NCI-H226 (cell line): ENCODE results near the gene ASB12.

Source experiments
- DNase-seq: peaks from one replicate; pipeline ENCODE4 v3.0.0-alpha.2; 2015

Gene ASB12

GRCh38 chrX:64184396-64184795 is 46.0 kb downstream of the ASB12 start:
- no peak for DNase-seq

- no peak for DNase-seq
Measured at GRCh38 chrX:64182208-64182607, 48.2 kb downstream of the ASB12 start.

- no peak for DNase-seq
Measured at GRCh38 chrX:64176876-64177275, 53.5 kb downstream of the ASB12 start.
